ENCODE data around the gene ICA1L.
A peak's percentile ranks its signal among the peaks of the same experiment; 100 is the strongest.

The ICA1L gene

DNA sequence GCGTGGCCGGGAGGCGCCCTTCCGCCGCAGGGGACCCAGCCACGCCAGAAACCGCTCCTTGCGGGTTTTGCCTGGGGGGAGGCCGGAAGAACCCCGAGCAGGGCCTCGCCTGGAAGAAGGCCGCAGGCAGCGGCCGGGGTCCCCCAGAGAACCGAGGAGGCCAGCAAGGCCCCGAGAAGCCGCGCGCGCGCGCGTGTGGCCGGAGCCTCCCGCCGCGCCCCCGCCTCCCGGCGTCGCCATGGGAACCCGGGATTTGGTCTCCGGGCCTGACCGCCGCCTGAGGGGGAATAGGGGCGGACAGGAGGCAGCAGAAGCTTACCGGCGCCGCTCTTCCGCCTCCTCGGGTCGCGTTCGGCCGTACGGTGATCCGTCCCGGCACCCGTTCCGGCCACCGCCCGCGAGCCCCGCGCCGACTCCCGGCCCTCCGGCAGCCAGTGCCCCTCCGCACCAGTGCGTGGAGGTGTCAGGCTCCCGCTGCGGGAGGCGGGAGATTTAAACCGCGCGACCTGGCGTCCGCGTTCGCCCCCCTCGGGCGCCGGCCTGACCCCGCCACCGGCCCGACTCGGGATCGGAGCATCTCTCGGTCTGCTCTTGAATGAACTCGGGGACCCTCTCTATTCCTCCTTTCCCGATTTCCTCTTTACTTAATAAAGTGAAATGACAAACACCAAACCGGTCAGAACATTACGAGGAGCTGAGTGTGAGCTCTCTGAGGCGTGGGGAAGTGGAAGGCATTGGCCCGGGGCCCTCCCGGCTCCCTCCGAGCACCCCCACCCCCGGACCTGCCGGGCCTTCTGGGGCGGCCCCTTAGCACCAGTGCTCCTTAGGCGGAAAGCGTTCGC lies at the start of gene ICA1L:
ICA1L (minus strand) TSS at position 467 of the 842 bp plus-strand sequence. CDS start 42,757 bp downstream, outside the sequence.
- no peak for TF ChIP-seq BACH2 (CRISPR knock-in tag; IDR thresholded peaks at IDR 0.05; ENCODE audit: borderline replicate concordance)
- TF ChIP-seq ZFP30 (CRISPR knock-in tag; IDR thresholded peaks at IDR 0.05), result no peak
- TF ChIP-seq ZNF70 (CRISPR knock-in tag; IDR thresholded peaks at IDR 0.05), result no peak
- no peak for TF ChIP-seq ZFP3 (CRISPR knock-in tag; IDR thresholded peaks at IDR 0.05)
- TF ChIP-seq POU6F1 (CRISPR knock-in tag; IDR thresholded peaks at IDR 0.05; ENCODE audit: borderline replicate concordance, low read depth), result no peak
- TF ChIP-seq, protein P1, sequence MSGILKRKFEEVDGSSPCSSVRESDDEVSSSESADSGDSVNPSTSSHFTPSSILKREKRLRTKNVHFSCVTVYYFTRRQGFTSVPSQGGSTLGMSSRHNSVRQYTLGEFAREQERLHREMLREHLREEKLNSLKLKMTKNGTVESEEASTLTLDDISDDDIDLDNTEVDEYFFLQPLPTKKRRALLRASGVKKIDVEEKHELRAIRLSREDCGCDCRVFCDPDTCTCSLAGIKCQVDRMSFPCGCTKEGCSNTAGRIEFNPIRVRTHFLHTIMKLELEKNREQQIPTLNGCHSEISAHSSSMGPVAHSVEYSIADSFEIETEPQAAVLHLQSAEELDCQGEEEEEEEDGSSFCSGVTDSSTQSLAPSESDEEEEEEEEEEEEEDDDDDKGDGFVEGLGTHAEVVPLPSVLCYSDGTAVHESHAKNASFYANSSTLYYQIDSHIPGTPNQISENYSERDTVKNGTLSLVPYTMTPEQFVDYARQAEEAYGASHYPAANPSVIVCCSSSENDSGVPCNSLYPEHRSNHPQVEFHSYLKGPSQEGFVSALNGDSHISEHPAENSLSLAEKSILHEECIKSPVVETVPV (CRISPR knock-in tag; IDR thresholded peaks at IDR 0.05), result no peak
- peak; percentile 86 for ATAC-seq

DNA sequence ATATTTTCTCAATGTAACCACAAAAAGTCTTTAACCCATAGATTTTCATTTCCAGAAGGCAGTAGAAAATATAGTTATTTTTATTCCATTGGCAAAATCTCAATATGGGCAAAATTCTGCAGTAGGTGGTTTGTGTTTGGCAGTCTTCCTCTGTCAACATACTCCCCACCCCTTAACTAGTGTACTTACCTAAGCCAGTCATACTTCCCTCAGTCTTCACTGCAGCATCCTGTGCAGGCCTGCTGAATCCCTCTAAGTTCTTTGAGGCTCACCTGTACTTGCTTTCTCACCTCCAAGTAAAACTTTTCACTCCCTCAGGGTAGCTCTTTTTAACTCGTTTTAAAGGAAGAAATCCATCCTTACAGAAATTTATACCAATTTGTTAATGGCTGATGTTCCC lies 47.3 kb upstream of the ICA1L start:
- no peak for ATAC-seq
- no peak for TF ChIP-seq SNAI2 (CRISPR knock-in tag; IDR thresholded peaks at IDR 0.05)
- TF ChIP-seq PPARA (CRISPR knock-in tag; IDR thresholded peaks at IDR 0.05; ENCODE audit: borderline replicate concordance), result no peak
- no peak for TF ChIP-seq RARB (CRISPR knock-in tag; IDR thresholded peaks at IDR 0.05)
- TF ChIP-seq TCF4 (CRISPR knock-in tag; IDR thresholded peaks at IDR 0.05; ENCODE audit: borderline replicate concordance), result no peak
- no peak for TF ChIP-seq ARNTL (CRISPR knock-in tag; IDR thresholded peaks at IDR 0.05; ENCODE audit: borderline replicate concordance, low read depth)
- no peak for TF ChIP-seq ZC3H10 (CRISPR knock-in tag; IDR thresholded peaks at IDR 0.05)
- no peak for TF ChIP-seq ZNF8 (CRISPR knock-in tag; IDR thresholded peaks at IDR 0.05)
- no peak for TF ChIP-seq ZNF565 (CRISPR knock-in tag; conservative IDR thresholded peaks at IDR 0.05; ENCODE audit: low read depth)
- TF ChIP-seq CREB5 (CRISPR knock-in tag; IDR thresholded peaks at IDR 0.05; ENCODE audit: low read depth), result no peak
- TF ChIP-seq ZFP3 (CRISPR knock-in tag; IDR thresholded peaks at IDR 0.05), result no peak
- no peak for TF ChIP-seq GLIS3 (CRISPR knock-in tag; IDR thresholded peaks at IDR 0.05)

GRCh38 chr2:202912342-202913201 lies 41.0 kb upstream of the ICA1L start:
- peak; percentile 74 for ATAC-seq

DNA sequence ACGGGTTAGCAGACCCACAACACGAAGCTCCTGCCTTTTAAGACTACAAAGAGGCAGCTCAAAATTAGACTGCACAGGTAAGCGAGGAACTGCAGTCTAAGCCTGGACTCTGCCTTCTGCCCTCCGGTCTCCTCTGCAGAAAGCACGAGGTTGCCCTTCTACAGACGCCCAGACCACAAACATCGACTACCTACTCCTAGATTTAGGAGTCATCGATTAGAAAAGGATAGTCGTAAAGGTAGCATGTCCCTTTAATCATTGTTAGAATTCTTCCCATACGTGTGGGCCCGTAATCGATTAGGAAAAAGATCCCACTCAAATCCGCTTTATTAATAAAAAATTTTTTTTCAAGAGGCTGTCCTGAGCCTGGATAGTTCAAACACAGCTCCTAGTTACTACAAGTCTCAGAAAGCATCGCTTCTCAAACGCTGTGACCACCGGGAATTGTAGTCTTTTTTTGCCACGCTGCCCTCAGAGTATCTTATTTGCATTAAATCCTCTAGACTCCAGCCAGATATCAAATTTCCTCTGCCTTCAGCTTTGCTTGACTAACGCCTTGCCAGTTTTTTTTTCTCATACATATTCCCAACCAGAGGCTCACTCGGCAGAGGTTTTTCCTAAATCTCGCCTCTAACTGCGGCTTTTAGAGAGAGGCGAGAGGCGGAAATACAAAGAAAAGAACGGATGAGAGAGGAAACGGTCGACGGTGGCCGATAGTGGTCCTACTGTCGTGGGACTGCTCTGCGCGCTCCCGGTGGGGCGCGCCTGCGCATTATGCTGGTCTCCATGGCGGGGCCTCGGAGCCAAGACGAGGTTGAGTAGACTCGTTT lies 40.2 kb upstream of the ICA1L start, which contains the start of the genes CARF and WDR12:
CARF (plus strand) TSS at position 764 of the 830 bp plus-strand sequence. CDS start 29,628 bp downstream, outside the sequence.
WDR12 (minus strand) TSS at position 162 of the 830 bp plus-strand sequence. CDS start 197 bp downstream, outside the sequence.
- ATAC-seq, result peak; percentile 91
- TF ChIP-seq SNAI2 (CRISPR knock-in tag; IDR thresholded peaks at IDR 0.05) (no peak), BACH2 (CRISPR knock-in tag; IDR thresholded peaks at IDR 0.05; ENCODE audit: borderline replicate concordance) (no peak), ZFP3 (CRISPR knock-in tag; IDR thresholded peaks at IDR 0.05) (0 out of 2 replicates have a peak, but pooled peaks have one; percentile 37), RARB (CRISPR knock-in tag; IDR thresholded peaks at IDR 0.05) (no peak), ZC3H10 (CRISPR knock-in tag; IDR thresholded peaks at IDR 0.05) (no peak)

GRCh38 chr2:202911203-202911511 lies 39.6 kb upstream of the ICA1L start:
- TF ChIP-seq TCF4 (CRISPR knock-in tag; IDR thresholded peaks at IDR 0.05; ENCODE audit: borderline replicate concordance), result no peak
- TF ChIP-seq, protein P1 (CRISPR knock-in tag; IDR thresholded peaks at IDR 0.05), result no peak
- TF ChIP-seq TOX (CRISPR knock-in tag; IDR thresholded peaks at IDR 0.05; ENCODE audit: borderline replicate concordance), result no peak
- TF ChIP-seq, protein P2, sequence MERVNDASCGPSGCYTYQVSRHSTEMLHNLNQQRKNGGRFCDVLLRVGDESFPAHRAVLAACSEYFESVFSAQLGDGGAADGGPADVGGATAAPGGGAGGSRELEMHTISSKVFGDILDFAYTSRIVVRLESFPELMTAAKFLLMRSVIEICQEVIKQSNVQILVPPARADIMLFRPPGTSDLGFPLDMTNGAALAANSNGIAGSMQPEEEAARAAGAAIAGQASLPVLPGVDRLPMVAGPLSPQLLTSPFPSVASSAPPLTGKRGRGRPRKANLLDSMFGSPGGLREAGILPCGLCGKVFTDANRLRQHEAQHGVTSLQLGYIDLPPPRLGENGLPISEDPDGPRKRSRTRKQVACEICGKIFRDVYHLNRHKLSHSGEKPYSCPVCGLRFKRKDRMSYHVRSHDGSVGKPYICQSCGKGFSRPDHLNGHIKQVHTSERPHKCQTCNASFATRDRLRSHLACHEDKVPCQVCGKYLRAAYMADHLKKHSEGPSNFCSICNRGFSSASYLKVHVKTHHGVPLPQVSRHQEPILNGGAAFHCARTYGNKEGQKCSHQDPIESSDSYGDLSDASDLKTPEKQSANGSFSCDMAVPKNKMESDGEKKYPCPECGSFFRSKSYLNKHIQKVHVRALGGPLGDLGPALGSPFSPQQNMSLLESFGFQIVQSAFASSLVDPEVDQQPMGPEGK (CRISPR knock-in tag; IDR thresholded peaks at IDR 0.05; ENCODE audit: borderline replicate concordance), result no peak
- no peak for TF ChIP-seq BACH2 (CRISPR knock-in tag; IDR thresholded peaks at IDR 0.05; ENCODE audit: borderline replicate concordance)
- no peak for TF ChIP-seq PPARA (CRISPR knock-in tag; IDR thresholded peaks at IDR 0.05; ENCODE audit: borderline replicate concordance)
- no peak for TF ChIP-seq ISL1 (CRISPR knock-in tag; IDR thresholded peaks at IDR 0.05)
- TF ChIP-seq RARB (CRISPR knock-in tag; IDR thresholded peaks at IDR 0.05), result no peak
- no peak for TF ChIP-seq ARNTL (CRISPR knock-in tag; IDR thresholded peaks at IDR 0.05; ENCODE audit: borderline replicate concordance, low read depth)
- TF ChIP-seq ZNF565 (CRISPR knock-in tag; conservative IDR thresholded peaks at IDR 0.05; ENCODE audit: low read depth), result no peak
- no peak for TF ChIP-seq ZC3H10 (CRISPR knock-in tag; IDR thresholded peaks at IDR 0.05)
- TF ChIP-seq POU6F1 (CRISPR knock-in tag; IDR thresholded peaks at IDR 0.05; ENCODE audit: borderline replicate concordance, low read depth), result no peak
- ATAC-seq, result peak; percentile 31

Data from SK-N-SH treated with all-trans-retinoic acid at 6 μM for 48 hours (cell line).